G401.6 (cell line): ENCODE data around the gene KRTAP5-10.
"Not testable (repeated sequence)": the region's sequence is repeated elsewhere in the genome, so short reads cannot be mapped to it uniquely, and the experiment has no call there.

Experiments used
- FAIRE-seq: peaks from 2 replicates; lab custom pipeline; 2012; peaks lifted over from hg19 to GRCh38; lab: Jason Lieb, UNC

KRTAP5-10 gene

DNA sequence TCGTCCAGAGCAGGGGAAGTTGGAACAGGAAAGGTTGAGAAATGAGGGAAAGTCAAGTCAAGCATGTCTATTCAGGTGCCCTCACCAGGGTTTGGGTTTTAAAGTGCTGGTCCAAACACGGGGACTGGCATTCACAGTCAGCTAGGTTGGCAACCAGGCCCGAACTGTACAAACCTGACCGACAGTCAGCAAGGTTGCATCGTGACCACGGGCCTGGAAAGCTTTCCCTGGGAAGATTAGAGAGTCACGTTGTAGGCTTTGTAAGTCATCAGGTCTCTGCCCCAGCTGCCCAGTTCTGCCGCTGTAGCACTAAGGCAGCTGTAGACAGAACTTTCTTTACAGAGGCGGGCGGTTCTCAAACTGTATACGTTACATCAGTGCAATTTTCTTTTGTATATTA lies 7.4 kb downstream of the KRTAP5-10 start:
- FAIRE-seq, result no peak

DNA sequence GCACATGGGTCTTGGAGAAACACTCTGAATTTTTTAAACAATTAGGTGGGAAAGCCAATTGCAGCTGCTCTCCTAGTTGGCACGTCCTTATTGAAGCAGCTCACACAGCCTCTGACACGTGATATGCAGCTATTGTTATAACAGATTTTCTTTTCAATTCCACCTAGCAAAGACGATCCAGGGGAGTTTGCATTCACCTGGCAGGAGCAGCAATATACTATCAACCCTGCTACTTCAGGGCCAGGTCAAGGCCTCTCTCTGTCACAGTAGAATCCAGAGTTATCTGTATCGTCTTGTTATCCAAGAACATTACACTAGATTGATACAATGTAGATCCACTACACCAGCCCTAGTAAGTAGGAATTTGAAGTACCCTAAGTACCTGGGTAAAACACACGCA lies 9.1 kb downstream of the KRTAP5-10 start:
- no peak for FAIRE-seq

DNA sequence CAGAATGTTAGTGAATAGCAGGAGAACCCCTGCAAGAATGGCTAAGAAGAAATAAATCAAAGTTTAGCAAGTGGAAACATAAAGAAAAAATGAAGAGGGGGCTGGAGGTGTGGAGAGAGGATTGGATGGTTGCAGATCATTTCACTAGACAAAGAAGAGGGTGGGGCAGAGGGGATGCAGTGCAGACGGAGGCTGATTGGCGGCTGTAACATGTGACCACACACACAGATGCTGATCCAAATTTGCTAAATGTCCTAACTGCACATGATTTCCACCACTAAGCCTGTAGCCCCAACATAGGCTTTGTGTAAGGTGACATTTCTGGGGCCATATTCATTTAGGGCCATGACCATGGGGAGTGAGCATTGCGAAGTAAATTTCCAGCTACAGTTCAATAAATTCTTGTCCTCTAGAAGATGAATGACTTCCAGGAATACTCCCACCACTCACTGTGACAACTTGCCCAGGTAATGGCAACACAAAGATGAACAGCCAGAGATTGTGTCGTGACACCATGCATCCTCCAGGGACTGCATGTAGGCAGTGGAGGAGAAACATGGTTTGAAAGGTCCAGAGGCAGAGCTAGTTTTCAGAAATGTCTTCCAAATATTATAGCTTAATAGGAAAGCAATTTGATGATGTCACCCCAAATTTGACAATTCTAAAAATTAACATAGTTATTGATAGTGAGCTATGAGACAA lies 10.5 kb downstream of the KRTAP5-10 start:
- FAIRE-seq, result no peak

DNA sequence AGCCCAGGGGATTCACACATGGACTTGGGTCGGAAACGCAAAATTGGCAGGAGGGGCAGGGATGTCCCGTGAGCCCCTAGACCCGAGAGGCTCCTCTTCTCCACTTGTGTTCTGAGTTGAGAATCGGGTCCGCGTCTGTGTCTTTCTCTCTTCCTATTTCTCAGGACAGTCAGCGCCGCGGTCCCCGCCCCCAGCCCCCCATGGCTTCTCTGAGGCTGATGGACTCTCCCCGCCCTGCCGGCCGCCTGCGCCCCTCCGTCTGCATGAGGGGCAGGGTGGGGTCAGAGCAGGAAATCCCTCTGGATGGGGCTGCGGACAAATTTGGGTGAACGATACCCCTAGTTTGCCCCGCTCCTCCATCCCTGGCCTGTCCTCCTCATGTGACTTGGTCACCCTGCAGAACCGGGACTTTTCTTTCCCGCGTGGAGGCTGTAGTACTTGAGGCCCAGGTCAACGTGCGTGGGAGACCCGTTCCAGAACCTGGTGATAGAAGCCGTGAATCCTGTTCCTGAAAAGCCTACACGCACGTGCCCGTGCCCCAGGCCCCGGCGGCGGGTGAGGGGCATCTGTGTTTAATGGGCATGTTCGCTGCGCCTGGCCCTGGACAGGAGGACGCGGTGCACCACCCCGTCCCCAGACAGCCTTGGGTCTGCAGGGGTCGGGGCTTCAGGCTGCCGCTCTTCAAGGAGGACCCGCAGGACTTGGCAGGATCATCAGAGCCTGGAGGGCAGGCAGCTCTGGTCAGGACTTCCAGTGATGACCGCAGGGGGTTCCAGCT lies 11.5 kb downstream of the KRTAP5-10 start:
- not testable (repeated sequence) for FAIRE-seq

DNA sequence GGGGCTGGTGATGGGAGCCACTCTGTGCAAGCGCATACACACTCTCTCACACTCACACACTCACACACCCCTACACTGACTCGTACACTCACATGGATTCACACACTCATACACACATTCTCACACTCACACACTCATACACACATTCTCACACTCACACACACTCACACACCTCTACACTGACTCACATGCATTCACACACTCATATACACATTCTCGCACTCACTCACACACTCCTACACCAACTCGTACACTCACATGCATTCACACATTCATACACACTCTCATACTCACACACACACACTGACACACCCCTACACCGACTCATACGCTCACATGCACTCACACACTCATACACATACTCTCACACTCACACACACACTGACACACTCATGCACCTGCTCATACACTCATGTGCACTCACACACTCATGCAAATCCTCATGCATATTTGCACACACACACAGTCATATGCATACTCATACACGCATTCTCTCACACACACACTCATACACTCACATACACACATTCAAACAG lies 12.2 kb downstream of the KRTAP5-10 start:
- no peak for FAIRE-seq

DNA sequence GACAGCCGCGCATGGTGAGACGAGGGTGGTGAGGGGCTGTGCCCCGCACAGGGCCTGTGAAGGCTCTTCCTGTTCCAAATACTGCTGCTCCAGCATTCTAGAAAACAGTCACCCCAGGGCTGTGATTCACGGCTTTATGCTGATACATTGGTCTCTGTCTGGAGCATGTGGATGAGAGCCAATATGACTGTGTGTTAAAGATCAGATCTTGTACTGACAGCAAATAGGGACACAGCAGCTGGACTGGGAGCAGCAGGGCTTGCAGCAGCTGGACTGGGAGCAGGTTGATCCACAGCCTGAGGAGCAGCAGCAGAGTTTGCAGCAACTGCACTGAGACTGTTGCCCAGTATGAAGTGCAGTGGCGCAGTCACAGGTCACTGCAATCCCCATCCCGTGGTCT lies 14.2 kb downstream of the KRTAP5-10 start:
- FAIRE-seq, result not testable (repeated sequence)

DNA sequence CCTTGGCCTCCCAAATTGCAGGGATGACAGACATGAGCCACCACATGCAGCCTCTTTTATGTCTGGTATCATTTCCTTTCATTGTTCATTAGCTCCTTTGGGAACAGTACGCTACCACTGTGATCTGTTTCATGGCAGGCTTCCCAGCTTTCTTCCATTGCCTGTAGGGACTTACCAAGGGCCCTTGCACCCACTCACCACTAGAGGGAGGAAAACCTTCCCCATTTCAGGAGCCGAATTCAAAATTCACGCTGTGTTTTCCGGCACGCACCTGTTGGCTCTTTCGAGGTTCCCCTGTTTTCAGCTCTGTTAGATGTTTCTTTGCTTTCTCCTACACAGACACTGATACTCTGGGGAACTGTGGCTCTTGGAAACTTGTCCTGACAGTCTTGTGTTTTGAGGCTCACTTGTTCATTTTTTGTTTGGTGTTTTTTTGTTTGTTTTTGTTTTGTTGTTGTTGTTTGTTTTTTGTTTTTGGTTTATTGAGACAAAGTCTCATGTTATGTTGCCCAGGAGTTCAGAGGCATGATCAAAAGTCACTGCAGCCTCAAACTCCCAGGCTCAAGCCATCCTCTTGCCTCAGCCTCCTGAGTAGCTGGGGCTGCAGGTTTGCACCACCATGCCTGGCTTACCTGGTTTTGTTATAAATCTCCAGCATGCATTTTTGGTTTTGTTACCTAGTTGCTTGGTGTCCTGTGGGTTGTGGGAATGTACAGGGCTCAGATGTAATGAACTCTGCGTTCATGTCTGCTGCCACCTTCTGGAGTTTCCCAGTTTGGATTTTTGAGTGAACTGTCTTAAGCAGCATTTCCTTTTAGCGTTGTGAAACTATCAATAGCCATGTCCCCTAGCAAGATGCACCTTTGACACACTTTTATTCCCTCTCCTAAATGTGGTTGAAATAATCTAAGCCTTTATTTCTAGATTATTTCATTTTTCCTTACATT lies 15.0 kb downstream of the KRTAP5-10 start:
- no peak for FAIRE-seq

DNA sequence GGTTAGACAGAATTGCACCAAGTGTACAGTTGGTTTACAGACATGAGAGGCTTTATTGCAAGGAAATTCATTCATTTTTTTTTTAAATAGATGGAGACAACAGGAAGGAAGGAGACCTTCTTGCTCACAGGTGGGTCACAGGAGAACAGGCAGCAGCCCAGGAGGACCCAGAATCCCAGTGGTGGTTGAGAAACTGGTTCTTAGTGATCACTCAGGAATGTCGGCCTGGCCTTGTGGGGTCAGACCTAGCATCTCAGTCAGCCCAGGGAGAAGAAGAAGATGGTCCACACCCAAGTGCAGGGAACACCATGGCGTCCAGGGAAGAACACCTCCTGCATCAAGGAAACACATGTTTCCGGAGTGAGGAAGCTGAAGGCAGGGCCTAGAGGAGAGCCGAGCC lies 16.5 kb downstream of the KRTAP5-10 start:
- no peak for FAIRE-seq

DNA sequence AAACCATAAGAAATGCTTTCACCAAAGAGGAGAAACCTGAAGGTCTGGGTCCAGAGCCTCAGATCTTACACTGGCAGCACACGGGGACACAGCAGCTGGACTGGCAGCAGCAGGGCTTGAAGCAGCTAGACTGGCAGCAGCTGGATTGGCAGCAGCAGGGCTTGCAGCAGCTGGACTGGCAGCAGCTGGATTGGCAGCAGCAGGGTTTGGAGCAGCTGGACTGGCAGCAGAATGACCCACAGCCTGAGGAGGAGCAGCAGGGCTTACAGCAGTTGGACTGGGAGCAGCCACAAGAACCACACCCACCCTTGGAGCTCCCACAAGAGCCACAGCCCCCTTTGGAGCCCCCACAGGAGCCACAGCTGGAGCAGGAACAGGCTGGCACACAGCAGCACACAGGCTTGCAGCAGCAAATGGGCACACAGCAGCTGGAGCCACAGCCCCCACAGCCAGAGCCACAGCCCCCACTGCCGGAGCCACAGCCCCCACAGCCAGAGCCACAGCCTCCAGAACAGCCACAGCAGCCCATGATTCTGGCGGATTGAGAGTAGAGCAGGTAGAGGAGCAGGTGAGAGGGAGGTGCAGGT lies 17.0 kb downstream of the KRTAP5-10 start, which contains the start of gene KRTAP5-11:
Gene KRTAP5-11 (minus strand): TSS at position 567 of the 587 bp plus-strand sequence. CDS start 38 bp downstream, at position 529.
- no peak for FAIRE-seq

DNA sequence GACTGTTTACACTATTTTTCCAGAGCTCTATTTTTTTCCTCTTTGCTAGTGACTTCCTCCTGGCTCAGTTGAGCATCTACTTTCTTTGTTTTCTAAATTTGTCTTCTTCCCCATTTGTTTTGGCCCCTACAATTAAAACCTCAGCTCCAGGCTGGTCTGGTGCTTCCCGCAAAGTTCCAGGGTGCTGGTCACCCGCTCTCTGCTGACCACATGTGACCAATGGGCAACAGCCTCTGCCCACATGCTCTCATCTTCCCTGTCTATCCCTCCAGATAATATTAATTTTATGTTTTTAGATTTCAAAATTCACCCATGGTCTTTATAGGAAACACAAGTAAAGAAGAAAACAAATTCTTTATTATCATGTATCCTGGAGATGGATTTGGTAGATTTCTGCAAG lies 17.6 kb downstream of the KRTAP5-10 start:
- FAIRE-seq, result not testable (repeated sequence)

DNA sequence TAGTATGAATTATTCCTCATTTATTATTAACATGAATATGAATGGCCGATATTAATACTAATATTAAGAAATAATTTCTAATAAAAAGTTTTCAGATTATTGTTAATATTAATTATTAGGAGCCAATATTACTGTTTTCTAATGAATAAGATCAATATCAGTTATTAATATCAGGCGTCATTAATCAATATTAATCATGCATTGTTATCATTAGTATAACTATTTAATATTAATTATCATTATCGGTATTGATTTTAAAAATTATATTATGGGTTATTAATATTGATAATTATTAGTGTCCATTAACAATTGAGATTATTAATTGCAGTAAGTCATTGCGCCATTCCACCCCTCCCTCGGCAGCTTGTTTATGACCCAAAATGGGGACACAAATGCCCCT lies 20.3 kb downstream of the KRTAP5-10 start:
- FAIRE-seq, result not testable (repeated sequence)

DNA sequence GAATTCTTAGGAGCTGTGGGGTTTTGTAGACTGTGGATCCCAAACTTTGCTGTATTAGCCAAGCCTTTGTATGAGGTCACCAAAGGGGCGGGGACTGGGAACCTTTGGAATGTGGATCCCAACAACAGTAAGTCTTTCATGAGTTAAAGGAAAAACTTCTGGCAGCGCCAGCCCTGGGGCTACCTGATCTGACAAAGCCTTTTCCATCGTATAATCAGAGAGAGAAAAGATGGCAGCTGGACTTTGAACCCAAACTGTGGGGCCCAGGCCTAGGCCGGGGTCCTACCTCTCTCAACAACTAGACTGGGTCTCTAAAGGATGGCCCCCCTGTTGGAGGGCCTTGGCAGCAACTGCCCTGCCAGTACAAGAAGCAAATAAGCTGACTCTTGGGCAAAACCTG lies 23.0 kb downstream of the KRTAP5-10 start:
- not testable (repeated sequence) for FAIRE-seq

DNA sequence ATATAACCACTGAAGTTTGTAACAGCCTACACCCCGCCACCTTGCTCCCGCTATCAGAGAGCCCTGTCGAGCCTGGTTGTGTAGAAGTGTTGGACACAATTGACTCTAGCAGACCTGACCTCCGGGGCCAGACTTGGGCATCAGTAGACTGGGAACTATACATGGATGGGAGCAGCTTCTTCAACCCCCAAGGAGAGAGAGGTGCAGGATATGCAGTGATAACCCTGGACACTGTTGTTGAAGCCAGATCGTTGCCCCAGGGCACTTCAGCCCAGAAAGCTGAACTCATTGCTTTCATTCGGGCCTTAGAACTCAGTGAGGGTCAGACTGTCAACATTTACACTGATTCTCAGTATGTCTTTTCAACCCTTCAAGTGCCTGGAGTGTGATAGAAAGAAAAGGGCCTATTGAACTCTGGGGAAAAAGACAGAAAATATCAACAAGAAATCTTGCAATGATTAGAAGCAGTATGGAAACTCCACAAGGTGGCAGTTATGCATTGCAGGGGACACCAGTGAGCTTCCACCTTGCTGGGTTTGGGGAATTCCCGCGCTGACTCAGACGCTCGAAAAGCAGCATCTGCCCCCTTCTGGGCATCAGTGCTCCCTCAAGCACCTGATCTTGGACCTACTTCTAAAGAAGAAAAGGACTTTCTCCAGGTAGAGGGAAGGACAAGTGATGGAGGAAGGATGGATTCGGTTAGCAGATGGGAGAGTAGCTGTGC lies 23.6 kb downstream of the KRTAP5-10 start:
- FAIRE-seq, result not testable (repeated sequence)

DNA sequence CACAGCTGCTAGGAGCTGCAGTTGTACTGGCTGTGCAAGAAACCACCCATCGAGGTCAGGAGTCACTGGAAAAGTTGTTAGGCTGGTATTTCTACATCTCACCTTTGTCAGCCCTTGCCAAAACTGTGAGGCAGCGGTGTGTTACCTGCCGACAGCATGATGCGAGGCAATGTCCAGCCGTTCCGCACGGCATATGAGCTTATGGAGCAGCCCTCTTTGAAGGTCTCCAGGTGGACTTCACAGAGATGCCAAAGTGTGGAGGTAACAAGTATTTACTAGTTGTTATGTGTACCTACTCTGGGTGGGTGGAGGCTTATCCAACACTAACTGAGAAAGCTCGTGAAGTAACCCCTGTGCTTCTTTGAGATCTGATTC lies 24.2 kb downstream of the KRTAP5-10 start:
- not testable (repeated sequence) for FAIRE-seq

DNA sequence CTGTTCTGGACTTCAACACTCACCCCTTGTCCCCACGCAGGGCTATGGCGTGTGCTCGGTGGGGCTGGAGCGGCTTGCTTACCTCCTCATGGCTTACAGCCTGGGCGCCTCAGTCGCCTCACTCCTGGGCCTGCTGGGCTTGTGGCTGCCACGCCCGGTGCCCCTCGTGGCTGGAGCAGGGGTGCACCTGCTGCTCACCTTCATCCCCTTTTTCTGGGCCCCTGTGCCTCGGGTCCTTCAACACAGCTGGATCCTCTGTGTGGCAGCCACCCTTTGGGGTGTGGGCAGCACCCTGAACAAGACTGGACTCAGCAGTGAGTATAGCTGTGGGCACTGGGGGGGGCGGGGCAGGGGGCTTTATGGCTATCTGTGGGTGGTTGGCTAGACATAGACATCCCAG lies 37.9 kb downstream of the KRTAP5-10 start:
- not testable (repeated sequence) for FAIRE-seq

DNA sequence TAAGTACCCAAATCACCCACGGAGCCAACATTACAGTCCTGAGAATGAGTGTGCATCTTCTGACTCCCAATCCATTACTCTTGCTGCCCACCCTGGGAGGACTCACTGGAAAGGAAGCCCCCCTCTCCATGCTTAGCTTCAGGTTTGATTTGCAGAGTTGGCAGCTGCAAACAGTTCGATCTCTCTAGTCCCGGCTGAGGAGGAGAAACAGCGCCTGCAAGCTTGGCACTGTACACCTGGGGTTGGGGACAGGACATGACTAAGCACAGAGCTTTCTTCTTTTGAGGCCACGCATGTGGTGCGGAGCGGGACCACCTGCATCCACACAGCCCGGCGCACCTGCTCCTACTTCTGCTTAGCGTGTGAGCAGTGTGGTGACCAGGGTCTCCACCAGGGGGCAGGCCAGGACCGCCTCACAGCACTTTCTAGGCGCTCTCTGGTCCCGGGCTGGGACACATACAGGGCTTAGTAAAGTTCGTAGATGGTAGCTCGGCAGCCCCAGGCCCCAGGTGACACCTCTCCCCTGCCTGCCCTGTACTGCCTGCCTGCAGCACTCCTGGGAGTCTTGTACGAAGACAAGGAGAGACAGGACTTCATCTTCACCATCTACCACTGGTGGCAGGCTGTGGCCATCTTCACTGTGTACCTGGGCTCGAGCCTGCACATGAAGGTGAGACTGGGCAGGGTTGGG lies 39.6 kb downstream of the KRTAP5-10 start:
- not testable (repeated sequence) for FAIRE-seq

DNA sequence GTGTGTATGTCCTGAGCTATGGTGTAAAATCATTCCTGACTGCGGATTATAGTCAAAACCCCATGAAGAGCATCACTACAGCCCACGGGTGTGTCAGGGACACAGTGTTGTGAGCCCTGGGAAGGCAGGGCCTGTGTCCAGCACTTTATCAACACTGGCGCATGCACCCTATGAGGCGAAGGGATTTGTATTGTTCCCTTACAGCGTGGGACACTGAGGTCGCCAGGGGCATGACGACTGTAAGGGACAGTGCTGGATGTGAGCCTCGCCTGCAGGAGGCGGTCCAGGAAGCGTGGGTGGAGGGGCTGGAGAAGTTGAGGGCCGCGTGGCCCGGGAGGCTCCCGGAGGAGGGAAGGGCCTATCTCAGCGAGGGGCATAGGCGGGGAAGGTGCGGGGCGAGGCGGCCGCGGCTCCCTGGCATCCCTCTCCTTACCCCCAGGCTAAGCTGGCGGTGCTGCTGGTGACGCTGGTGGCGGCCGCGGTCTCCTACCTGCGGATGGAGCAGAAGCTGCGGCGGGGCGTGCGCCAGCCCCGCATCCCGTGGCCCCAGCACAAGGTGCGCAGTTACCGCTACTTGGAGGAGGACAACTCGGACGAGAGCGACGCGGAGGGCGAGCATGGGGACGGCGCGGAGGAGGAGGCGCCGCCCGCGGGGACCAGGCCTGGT lies 41.6 kb downstream of the KRTAP5-10 start:
- FAIRE-seq, result not testable (repeated sequence)

DNA sequence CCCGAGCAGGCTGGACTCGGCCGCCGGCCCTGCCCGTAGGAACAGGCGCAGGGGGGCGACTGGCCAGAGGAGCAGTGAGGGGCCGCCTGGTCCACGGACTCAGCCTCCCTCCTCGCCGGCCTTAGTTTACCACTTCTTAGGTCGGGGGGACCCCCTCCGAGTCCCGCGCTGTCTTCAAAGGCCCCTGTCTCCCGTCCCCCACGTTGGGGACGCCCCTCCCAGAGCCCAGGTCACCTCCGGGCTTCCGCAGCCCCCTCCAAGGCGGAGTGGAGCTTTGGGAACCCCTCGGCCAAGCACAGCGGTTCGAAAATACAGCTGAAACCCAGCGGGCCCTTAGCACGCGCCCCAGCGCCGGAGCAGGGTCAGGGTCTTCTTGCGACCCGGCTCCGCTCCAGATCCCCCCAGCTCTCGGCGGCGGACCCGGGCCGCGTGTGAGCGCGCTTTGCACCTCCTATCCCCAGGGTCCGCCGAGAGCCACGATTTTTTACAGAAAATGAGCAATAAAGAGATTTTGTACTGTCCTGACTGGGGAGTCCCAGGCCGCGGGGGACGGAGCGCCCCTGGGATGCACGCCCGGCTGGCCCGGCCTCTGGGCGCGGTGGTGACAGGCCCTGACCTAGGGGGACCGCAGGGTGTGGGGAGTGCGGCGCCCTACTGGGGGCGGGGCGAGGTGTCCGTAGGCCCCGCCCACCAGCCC lies 42.3 kb downstream of the KRTAP5-10 start:
- FAIRE-seq, result not testable (repeated sequence)

DNA sequence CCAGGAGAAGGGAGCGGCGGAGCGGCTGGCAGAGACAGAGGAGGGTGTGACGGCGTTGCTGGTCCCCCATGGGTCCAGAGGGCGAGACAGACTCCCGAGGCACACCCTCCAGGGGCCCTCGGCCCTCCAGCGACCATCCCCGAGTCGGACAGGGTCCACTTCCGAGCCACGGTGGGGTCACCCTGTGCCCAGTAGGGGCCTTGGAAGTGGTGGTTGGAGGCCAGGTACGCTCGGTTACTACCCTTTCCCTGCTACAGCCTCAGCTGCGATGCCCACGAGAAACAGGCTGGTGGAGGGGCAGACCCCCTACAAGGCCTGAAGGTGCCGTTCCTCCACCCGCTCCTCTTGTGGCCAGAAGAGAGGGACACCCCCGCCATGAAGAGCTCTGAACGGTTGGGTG lies 42.9 kb downstream of the KRTAP5-10 start:
- not testable (repeated sequence) for FAIRE-seq
